Endothelial cell of umbilical vein (primary cell): ENCODE results near the gene ASB5. TPM values are rescaled to one million over a fixed set of nuclear protein-coding genes. Genes with fewer than 3 reads are reported as not detected.

ENCODE experiments used
- BruUV-seq: library from RNA; stranded (reverse); fragments of 400-500 nt; replicated peaks from 2 replicates; lab custom pipeline; 2021; lab: Mats Ljungman, UMichigan
- CTCF ChIA-PET: fragments of 300-600, 350-600 bp; sonication (Branson Sonifier 250); formaldehyde crosslinking; loops from one replicate; lab custom pipeline; 2021; ENCODE audit warnings: antibody characterized with exemption, inconsistent platforms; lab: Charles Lee
- POLR2A ChIA-PET: fragments of 300-600, 350-600 bp; sonication (Branson Sonifier 250); formaldehyde crosslinking; loops from one replicate; lab custom pipeline; 2021; ENCODE audit warnings: antibody characterized with exemption, inconsistent platforms; lab: Charles Lee
- DNase-seq: peaks from one replicate; pipeline ENCODE4 v3.0.0-alpha.2; 2011; ENCODE audit warnings: low read depth, low spot score
- FAIRE-seq: peaks from 2 replicates; lab custom pipeline; 2011; peaks lifted over from hg19 to GRCh38; lab: Jason Lieb, UNC
- H2AFZ ChIP-seq: 2 replicates; pipeline ENCODE4 v1.6.0; 2012; ENCODE audit warnings: low read depth, low read length, control low read depth, inconsistent platforms
- H3K27ac ChIP-seq: 2 replicates; pipeline ENCODE4 v1.5.1; 2011; ENCODE audit warnings: low read depth, mild to moderate bottlenecking, control low read depth, low read length, moderate library complexity; ENCODE audit not compliant: insufficient read depth
- H3K27me3 ChIP-seq, 2 experiments: 2 replicates each; pipeline versions ENCODE4 v1.6.0 to v1.6.1; 2011; ENCODE audit warnings: low read length in 2 of 2, mixed read lengths in 1 of 2; ENCODE audit not compliant: control insufficient read depth in 2 of 2, insufficient read depth in 2 of 2
- H3K36me3 ChIP-seq, 2 experiments: 2 replicates in 1 of 2; 3 replicates in 1 of 2; pipeline ENCODE4 v1.5.1; 2011; ENCODE audit warnings: low read length in 2 of 2, mild to moderate bottlenecking in 1 of 2, moderate library complexity in 1 of 2; ENCODE audit not compliant: control insufficient read depth in 2 of 2, insufficient read depth in 2 of 2; ENCODE audit errors: extremely low read depth in 1 of 2
- H3K4me1 ChIP-seq: 3 replicates; pipeline ENCODE4 v1.5.1; 2011; ENCODE audit warnings: mild to moderate bottlenecking, low read length; ENCODE audit not compliant: control insufficient read depth, insufficient read depth; ENCODE audit errors: extremely low read depth
- H3K4me2 ChIP-seq: 2 replicates; pipeline ENCODE4 v1.6.1; 2011; ENCODE audit warnings: low read length, control low read depth, mixed read lengths; ENCODE audit not compliant: insufficient read depth
- H3K4me3 ChIP-seq, 3 experiments: fragments of 200-600 bp in 1 of 3; sonication (generic), shearing (Covaris generic) in 1 of 3; replicated peaks in 1 of 3; 2 replicates each; pipeline ENCODE4 v1.5.1; 2011 to 2016; ENCODE audit warnings: control low read depth in 3 of 3, low read length in 3 of 3, mild to moderate bottlenecking in 2 of 3, inconsistent platforms in 1 of 3, low read depth in 1 of 3, moderate library complexity in 1 of 3; ENCODE audit not compliant: insufficient read depth in 1 of 3
- H3K79me2 ChIP-seq: 2 replicates; pipeline ENCODE4 v1.6.0; 2012; ENCODE audit warnings: low read length, inconsistent platforms; ENCODE audit not compliant: control insufficient read depth, insufficient read depth
- H3K9ac ChIP-seq: replicated peaks from 2 replicates; pipeline ENCODE3; 2011; ENCODE audit warnings: low read length, control low read depth; ENCODE audit not compliant: insufficient read depth; ENCODE audit errors: extremely low read depth
- H3K9me1 ChIP-seq: replicated peaks from 3 replicates; pipeline ENCODE4 v1.6.0; 2011; ENCODE audit warnings: mild to moderate bottlenecking, low read length; ENCODE audit not compliant: control insufficient read depth, insufficient read depth; ENCODE audit errors: extremely low read depth
- H3K9me3 ChIP-seq: replicated peaks from 2 replicates; pipeline ENCODE4 v1.5.1; 2012; ENCODE audit warnings: low read length, inconsistent platforms; ENCODE audit not compliant: control insufficient read depth, insufficient read depth
- H4K20me1 ChIP-seq: replicated peaks from 2 replicates; pipeline ENCODE3; 2011; ENCODE audit warnings: mild to moderate bottlenecking, low read length; ENCODE audit not compliant: control insufficient read depth, insufficient read depth; ENCODE audit errors: extremely low read depth
- EZH2 ChIP-seq: IDR thresholded peaks from 2 replicates; pipeline ENCODE4 v1.6.1; 2012; ENCODE audit warnings: borderline replicate concordance, low read depth, mild to moderate bottlenecking, moderate library complexity, low read length, inconsistent platforms; ENCODE audit not compliant: severe bottlenecking
- FOS ChIP-seq: IDR thresholded peaks from 2 replicates; pipeline ENCODE4 v1.6.1; 2011; ENCODE audit warnings: mild to moderate bottlenecking, low read length, moderate library complexity, borderline replicate concordance; ENCODE audit not compliant: insufficient read depth
- GATA2 ChIP-seq: IDR thresholded peaks from 2 replicates; pipeline ENCODE4 v1.7.0; 2011; ENCODE audit warnings: low read depth, mild to moderate bottlenecking, moderate library complexity, mixed read lengths, low read length; ENCODE audit not compliant: insufficient read length, insufficient read depth
- JUN ChIP-seq: IDR thresholded peaks from 2 replicates; pipeline ENCODE4 v1.6.1; 2011; ENCODE audit warnings: borderline replicate concordance, low read depth; ENCODE audit not compliant: insufficient read length, insufficient read depth
- MYC ChIP-seq: IDR thresholded peaks from one replicate; pipeline ENCODE4 v1.6.1; 2011; ENCODE audit warnings: mild to moderate bottlenecking, low read depth, low read length
- POLR2A ChIP-seq: IDR thresholded peaks from 2 replicates; pipeline ENCODE4 v1.6.1; 2012; ENCODE audit warnings: low read depth, mild to moderate bottlenecking, control low read depth, low read length
- POLR2AphosphoS5 ChIP-seq: IDR thresholded peaks from 2 replicates; pipeline ENCODE4 v1.6.1; 2012; ENCODE audit warnings: low read depth, mild to moderate bottlenecking, control low read depth, low read length, moderate library complexity; ENCODE audit not compliant: insufficient read depth
- dilution Hi-C: fragments of 300-500 bp; cut with MboI; formaldehyde crosslinking; loops from one replicate; pipeline ENCODE4 v1.15.0; 2019; ENCODE audit warnings: low sequenced_read_pairs; ENCODE audit not compliant: extremely low pct_ligation_motif_present
- intact Hi-C: fragments of 100-400 bp; cut with micrococcal nuclease; formaldehyde crosslinking; loops from one replicate; pipeline ENCODE4 v1.10.0; 2022
- polyA plus RNA-seq, 4 experiments: library from polyadenylated mRNA; depleted of rRNA in 3 of 4; stranded (reverse) in 3 of 4; unstranded in 1 of 4; fragments of >200 nt; gene quantifications; 2 replicates each; pipeline versions ENCODE4 v1.2.1 to v1.2.3, GENCODE V29; 2011 to 2012; ENCODE audit warnings: missing spikeins in 1 of 4
- total RNA-seq: library from RNA; stranded (reverse); gene quantifications from 2 replicates; pipeline ENCODE4 v1.2.3, GENCODE V29; 2021
- TF ChIP-seq, protein P1 (sequence below), 2 donors: IDR thresholded peaks; 1 replicate in 1 of 2; 2 replicates in 1 of 2; pipeline ENCODE4 v1.5.1; 2011; ENCODE audit warnings: low read length in 2 of 2, mild to moderate bottlenecking in 2 of 2, moderate library complexity in 2 of 2, control low read depth in 1 of 2, inconsistent platforms in 1 of 2, low read depth in 1 of 2; ENCODE audit not compliant: insufficient read depth in 1 of 2; ENCODE audit errors: extremely low read depth in 1 of 2
- TF ChIP-seq, protein P2 (sequence below): IDR thresholded peaks from 2 replicates; pipeline ENCODE4 v1.6.1; 2011; ENCODE audit not compliant: insufficient read depth, insufficient read length

Gene ASB5
- total and polyA plus RNA-seq, 2 donors (not counting 3 experiments of a cell fraction or from before 2014, with no cell fraction given) = not detected

DNA sequence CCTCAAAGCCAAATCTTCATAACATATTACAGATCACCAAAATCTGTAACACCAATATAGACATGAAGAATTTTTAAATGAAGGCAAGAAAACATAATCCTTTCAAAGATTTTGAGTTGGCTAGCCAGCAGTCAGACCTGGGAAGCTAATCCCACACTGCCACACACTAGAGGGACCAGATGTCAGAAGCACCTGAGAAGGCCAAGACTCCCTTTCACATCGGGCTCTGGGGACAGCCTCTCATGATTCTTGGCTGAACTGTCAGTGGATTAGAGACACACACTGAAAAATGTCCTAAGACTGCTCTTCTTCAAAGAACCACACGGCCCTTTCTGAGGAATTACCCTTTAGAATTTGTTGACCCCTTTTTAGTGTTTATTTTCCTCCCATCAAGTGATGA is 45.5 kb downstream of the ASB5 start:
- no peaks in the 10 kb centered on the region for H4K20me1 ChIP-seq
- FAIRE-seq (no peak), DNase-seq (no peak)
- no peaks in the 10 kb centered on the region for H3K27me3 ChIP-seq
- intact Hi-C loops (no loop called here), dilution Hi-C loops (no loop called here)
- H3K9me1 ChIP-seq = no peaks in the 10 kb centered on the region
- H3K4me3 ChIP-seq = no peak overlapping the region
- no peaks in the 10 kb centered on the region for H3K4me1 ChIP-seq
- H3K4me2 ChIP-seq = no peak overlapping the region
- no peak overlapping the region for H2AFZ ChIP-seq
- no peaks in the 10 kb centered on the region for H3K9me3 ChIP-seq
- ChIA-PET CTCF (no interaction called here), POLR2A (no interaction called here)
- BruUV-seq = no TSS peak
- no peak for TF ChIP-seq POLR2A
- no peak for TF ChIP-seq POLR2AphosphoS5
- no peak for TF ChIP-seq FOS
- no peak for TF ChIP-seq MYC
- no peak overlapping the region for H3K27ac ChIP-seq
- no peaks in the 10 kb centered on the region for H3K36me3 ChIP-seq
- no peaks in the 10 kb centered on the region for H3K79me2 ChIP-seq
- H3K9ac ChIP-seq = no peak overlapping the region

DNA sequence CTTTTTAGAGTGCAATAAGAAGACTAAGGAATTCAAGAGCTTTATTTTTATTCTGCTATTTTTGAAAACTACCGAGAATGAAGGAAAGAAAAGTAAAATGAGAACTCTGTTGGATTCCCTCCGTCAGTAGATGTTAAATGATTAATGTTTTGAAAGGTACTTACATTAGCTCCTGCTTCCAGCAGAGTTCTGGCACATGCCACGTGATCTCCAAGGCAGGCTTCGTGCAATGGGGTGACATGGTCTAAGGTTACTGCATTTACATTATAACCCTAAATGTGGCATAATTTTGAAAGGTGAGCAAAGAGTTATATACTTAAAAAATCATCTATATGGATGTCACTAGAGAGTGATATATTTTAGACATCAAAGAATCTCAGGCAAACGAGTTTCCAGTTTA is 46.9 kb downstream of the ASB5 start:
- Histone ChIP-seq H3K4me2 (no peak overlapping the region), H3K9me1 (no peaks in the 10 kb centered on the region), H3K9ac (no peak overlapping the region), H3K79me2 (no peaks in the 10 kb centered on the region), H2AFZ (no peak overlapping the region), H3K27ac (no peak overlapping the region), H3K4me3 (no peak overlapping the region), H3K36me3 (no peaks in the 10 kb centered on the region), H3K4me1 (no peaks in the 10 kb centered on the region), H3K9me3 (no peaks in the 10 kb centered on the region), H4K20me1 (no peaks in the 10 kb centered on the region), H3K27me3 (no peaks in the 10 kb centered on the region)
- TF ChIP-seq, protein P1, sequence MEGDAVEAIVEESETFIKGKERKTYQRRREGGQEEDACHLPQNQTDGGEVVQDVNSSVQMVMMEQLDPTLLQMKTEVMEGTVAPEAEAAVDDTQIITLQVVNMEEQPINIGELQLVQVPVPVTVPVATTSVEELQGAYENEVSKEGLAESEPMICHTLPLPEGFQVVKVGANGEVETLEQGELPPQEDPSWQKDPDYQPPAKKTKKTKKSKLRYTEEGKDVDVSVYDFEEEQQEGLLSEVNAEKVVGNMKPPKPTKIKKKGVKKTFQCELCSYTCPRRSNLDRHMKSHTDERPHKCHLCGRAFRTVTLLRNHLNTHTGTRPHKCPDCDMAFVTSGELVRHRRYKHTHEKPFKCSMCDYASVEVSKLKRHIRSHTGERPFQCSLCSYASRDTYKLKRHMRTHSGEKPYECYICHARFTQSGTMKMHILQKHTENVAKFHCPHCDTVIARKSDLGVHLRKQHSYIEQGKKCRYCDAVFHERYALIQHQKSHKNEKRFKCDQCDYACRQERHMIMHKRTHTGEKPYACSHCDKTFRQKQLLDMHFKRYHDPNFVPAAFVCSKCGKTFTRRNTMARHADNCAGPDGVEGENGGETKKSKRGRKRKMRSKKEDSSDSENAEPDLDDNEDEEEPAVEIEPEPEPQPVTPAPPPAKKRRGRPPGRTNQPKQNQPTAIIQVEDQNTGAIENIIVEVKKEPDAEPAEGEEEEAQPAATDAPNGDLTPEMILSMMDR (IDR thresholded peaks at IDR 0.05; ENCODE audit: extremely low read depth in 1 of 2, insufficient read depth in 1 of 2, low read depth in 1 of 2, low read length in 2 of 2) = no peak
- TF ChIP-seq EZH2 = no peak
- no peak for TF ChIP-seq MYC
- no peak for TF ChIP-seq JUN
- TF ChIP-seq, protein P2, sequence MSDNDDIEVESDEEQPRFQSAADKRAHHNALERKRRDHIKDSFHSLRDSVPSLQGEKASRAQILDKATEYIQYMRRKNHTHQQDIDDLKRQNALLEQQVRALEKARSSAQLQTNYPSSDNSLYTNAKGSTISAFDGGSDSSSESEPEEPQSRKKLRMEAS = no peak
- TF ChIP-seq FOS = no peak
- TF ChIP-seq POLR2A = no peak
- no peak for TF ChIP-seq POLR2AphosphoS5
- TF ChIP-seq GATA2 = no peak
- dilution Hi-C loops (no loop called here), intact Hi-C loops (no loop called here)
- CTCF ChIA-PET = no interaction called here
- DNase-seq (no peak), FAIRE-seq (no peak)
- BruUV-seq = no TSS peak
- POLR2A ChIA-PET = no interaction called here
